ENCODE measurements around the gene MET.

GRCh38 chr7:116843378-116843777 lies 171.4 kb downstream of the MET start:
- TF ChIP-seq POLR2A (IDR thresholded peaks at IDR 0.05; ENCODE audit: low read length) (no peak), GATA1 (IDR thresholded peaks at IDR 0.05; ENCODE audit: low read depth, low read length) (no peak)

All from erythroblast (primary cell).